ENCODE results near the gene CDH12. TPM values are rescaled to one million over a fixed set of nuclear protein-coding genes. Genes with fewer than 3 reads are reported as not detected.

Gene CDH12
- total RNA-seq, 2 donors from 2014 or later, result not detected

GRCh38 chr5:22057012-22057411 lies 796.1 kb downstream of the CDH12 start:
- Histone ChIP-seq H3K4me3 (no peak overlapping the region), H3K4me1 (no peaks in the 10 kb centered on the region), H3K27ac (no peak overlapping the region), H3K36me3 (no peaks in the 10 kb centered on the region), H3K9me3 (no peaks in the 10 kb centered on the region), H3K27me3 (no peaks in the 10 kb centered on the region)
- DNase-seq (ENCODE audit: low spot score), result no peak
- no peak for TF ChIP-seq CTCF (IDR thresholded peaks at IDR 0.05)

- H3K36me3 ChIP-seq, result no peaks in the 10 kb centered on the region
- H3K27ac ChIP-seq, result no peak overlapping the region
- DNase-seq (ENCODE audit: low spot score), result no peak
- no peak overlapping the region for H3K4me3 ChIP-seq
- no peaks in the 10 kb centered on the region for H3K4me1 ChIP-seq
- H3K9me3 ChIP-seq, result no peaks in the 10 kb centered on the region
- TF ChIP-seq CTCF (IDR thresholded peaks at IDR 0.05), result no peak
- H3K27me3 ChIP-seq, result no peaks in the 10 kb centered on the region
These were observed 796.5 kb downstream of the CDH12 start for GRCh38 chr5:22056601-22057000.

- no peaks in the 10 kb centered on the region for H3K36me3 ChIP-seq
- H3K27ac ChIP-seq, result no peak overlapping the region
- no peak for DNase-seq (ENCODE audit: low spot score)
- no peak overlapping the region for H3K4me3 ChIP-seq
- no peaks in the 10 kb centered on the region for H3K9me3 ChIP-seq
- no peaks in the 10 kb centered on the region for H3K27me3 ChIP-seq
- no peak for TF ChIP-seq CTCF (IDR thresholded peaks at IDR 0.05)
- no peaks in the 10 kb centered on the region for H3K4me1 ChIP-seq
These were observed 799.9 kb downstream of the CDH12 start for GRCh38 chr5:22053195-22053594.

GRCh38 chr5:22051881-22052280 lies 801.3 kb downstream of the CDH12 start:
- DNase-seq (ENCODE audit: low spot score), result no peak
- Histone ChIP-seq H3K4me3 (no peak overlapping the region), H3K4me1 (no peaks in the 10 kb centered on the region), H3K27ac (no peak overlapping the region), H3K27me3 (no peaks in the 10 kb centered on the region), H3K9me3 (no peaks in the 10 kb centered on the region), H3K36me3 (no peaks in the 10 kb centered on the region)
- TF ChIP-seq CTCF (IDR thresholded peaks at IDR 0.05), result no peak

GRCh38 chr5:22050931-22051330 lies 802.2 kb downstream of the CDH12 start:
- no peak for TF ChIP-seq CTCF (IDR thresholded peaks at IDR 0.05)
- Histone ChIP-seq H3K4me1 (no peaks in the 10 kb centered on the region), H3K36me3 (no peaks in the 10 kb centered on the region), H3K9me3 (no peaks in the 10 kb centered on the region), H3K27me3 (no peaks in the 10 kb centered on the region), H3K4me3 (no peak overlapping the region), H3K27ac (no peak overlapping the region)
- no peak for DNase-seq (ENCODE audit: low spot score)

- Histone ChIP-seq H3K9me3 (no peaks in the 10 kb centered on the region), H3K27ac (no peak overlapping the region), H3K36me3 (no peaks in the 10 kb centered on the region), H3K4me1 (no peaks in the 10 kb centered on the region), H3K4me3 (no peak overlapping the region), H3K27me3 (no peaks in the 10 kb centered on the region)
- no peak for DNase-seq (ENCODE audit: low spot score)
- TF ChIP-seq CTCF (IDR thresholded peaks at IDR 0.05), result no peak
These were observed 808.9 kb downstream of the CDH12 start for GRCh38 chr5:22044229-22044628.
